Skeletal muscle tissue (tissue), 4 donors: Measurements from ENCODE around the gene ALOX12. TPM values are rescaled to one million over a fixed set of nuclear protein-coding genes. Genes with fewer than 3 reads are reported as not detected.

Experiments used
- H3K27ac ChIP-seq: one replicate; pipeline ENCODE4 v1.7.0; 2013; ENCODE audit warnings: mild to moderate bottlenecking, low read depth, low read length, inconsistent platforms
- H3K27me3 ChIP-seq, 3 donors: one replicate each; pipeline ENCODE4 v1.7.0; 2013; ENCODE audit warnings: low read length in 3 of 3; ENCODE audit not compliant: control insufficient read depth in 3 of 3, insufficient read depth in 3 of 3
- H3K36me3 ChIP-seq, 3 donors: one replicate each; pipeline ENCODE4 v1.7.0; 2013; ENCODE audit warnings: low read length in 3 of 3; ENCODE audit not compliant: control insufficient read depth in 3 of 3, insufficient read depth in 3 of 3
- H3K4me1 ChIP-seq, 3 donors: one replicate each; pipeline ENCODE4 v1.7.0; 2013; ENCODE audit warnings: low read length in 3 of 3, mild to moderate bottlenecking in 3 of 3; ENCODE audit not compliant: control insufficient read depth in 3 of 3, insufficient read depth in 3 of 3
- H3K4me3 ChIP-seq, 3 donors: one replicate each; pipeline ENCODE4 v1.7.0; 2013; ENCODE audit warnings: low read length in 3 of 3
- H3K9ac ChIP-seq, 3 donors: one replicate each; pipeline ENCODE4 v1.7.0; 2013; ENCODE audit warnings: low read length in 3 of 3, mild to moderate bottlenecking in 3 of 3, moderate library complexity in 2 of 3, low read depth in 1 of 3
- H3K9me3 ChIP-seq, 3 donors: one replicate each; pipeline ENCODE4 v1.7.0; 2013; ENCODE audit warnings: low read length in 3 of 3; ENCODE audit not compliant: control insufficient read depth in 3 of 3
- total RNA-seq: library from RNA; depleted of rRNA; stranded (reverse); fragments of >200 nt; gene quantifications from one replicate; pipeline ENCODE4 v1.2.3, GENCODE V29; 2014
- donor health status: Osteomylitis.

ALOX12 gene
- total RNA-seq, 1 donor from 2014 or later: not detected

DNA sequence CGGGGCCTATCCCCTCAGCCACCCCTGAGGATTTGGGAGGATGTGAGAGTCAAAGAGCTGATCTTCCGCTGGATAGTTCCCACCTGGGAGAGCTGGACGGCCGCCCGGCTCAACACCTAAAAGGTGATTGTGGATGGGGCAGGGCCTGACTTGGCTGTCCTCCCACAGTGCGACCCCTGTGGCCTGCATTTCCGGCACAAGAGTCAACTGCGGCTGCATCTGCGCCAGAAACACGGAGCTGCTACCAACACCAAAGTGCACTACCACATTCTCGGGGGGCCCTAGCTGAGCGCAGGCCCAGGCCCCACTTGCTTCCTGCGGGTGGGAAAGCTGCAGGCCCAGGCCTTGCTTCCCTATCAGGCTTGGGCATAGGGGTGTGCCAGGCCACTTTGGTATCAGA lies 31.5 kb downstream of the ALOX12 start:
- Histone ChIP-seq H3K27me3 (peaks cover 10 to 13% (median 12%) of the 10 kb centered on the region in 3 donors), H3K9me3 (no peaks in the 10 kb centered on the region), H3K27ac (no peak overlapping the region), H3K9ac (no peak overlapping the region), H3K36me3 (peaks cover 0 to 2% (median 0%) of the 10 kb centered on the region in 3 donors), H3K4me1 (peaks cover 15 to 16% (median 16%) of the 10 kb centered on the region in 3 donors), H3K4me3 (no peak overlapping the region)

GRCh38 chr17:7029096-7029495 lies 33.2 kb downstream of the ALOX12 start:
- no peak overlapping the region for H3K4me3 ChIP-seq
- H3K27me3 ChIP-seq: peaks cover 0 to under 1% (median 0%) of the 10 kb centered on the region in 3 donors
- H3K36me3 ChIP-seq: peaks cover 0 to 2% (median 0%) of the 10 kb centered on the region in 3 donors
- H3K9ac ChIP-seq: no peak overlapping the region
- peak overlapping the region; percentile 36 for H3K27ac ChIP-seq
- no peaks in the 10 kb centered on the region for H3K9me3 ChIP-seq
- H3K4me1 ChIP-seq: peaks cover 6 to 16% (median 14%) of the 10 kb centered on the region in 3 donors

DNA sequence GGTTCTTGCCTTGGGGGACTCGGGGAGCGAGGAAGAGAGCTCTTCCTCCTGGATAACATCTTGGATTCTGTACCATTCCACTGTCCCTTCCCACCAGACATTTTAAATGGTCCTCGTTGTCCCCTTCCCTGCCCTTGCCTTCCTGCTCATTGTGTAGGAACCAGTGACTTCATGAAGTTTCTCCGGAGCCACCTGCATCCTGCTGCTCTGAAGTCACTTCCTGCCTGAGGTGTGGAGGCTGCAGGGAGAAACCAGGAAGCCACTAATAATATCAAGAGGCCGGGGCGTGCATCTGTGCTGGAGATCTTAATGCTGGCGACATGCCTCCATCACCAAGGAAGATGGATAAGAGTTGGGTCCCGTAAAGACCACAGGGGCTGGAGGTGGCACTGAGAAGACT lies 33.8 kb downstream of the ALOX12 start:
- Histone ChIP-seq H3K9me3 (no peaks in the 10 kb centered on the region), H3K27me3 (peaks cover 0 to 4% (median 0%) of the 10 kb centered on the region in 3 donors), H3K27ac (peak overlapping the region; percentile 36), H3K4me1 (peaks cover 6 to 16% (median 12%) of the 10 kb centered on the region in 3 donors), H3K4me3 (no peak overlapping the region), H3K9ac (no peak overlapping the region), H3K36me3 (peaks cover 0 to 2% (median 0%) of the 10 kb centered on the region in 3 donors)

- H3K36me3 ChIP-seq: no peaks in the 10 kb centered on the region
- peak overlapping the region; percentile 66 to 77 (median 74) for H3K4me3 ChIP-seq
- peak overlapping the region; percentile 57 to 76 (median 62) for H3K9ac ChIP-seq
- peaks cover 0 to 23% (median 15%) of the 10 kb centered on the region in 3 donors for H3K27me3 ChIP-seq
- H3K9me3 ChIP-seq: no peaks in the 10 kb centered on the region
- H3K4me1 ChIP-seq: peaks cover 13 to 19% (median 13%) of the 10 kb centered on the region in 3 donors
- peak overlapping the region; percentile 79 for H3K27ac ChIP-seq
Observed at GRCh38 chr17:7034955-7035590, 39.2 kb downstream of the ALOX12 start.

GRCh38 chr17:7035591-7036368 lies 39.9 kb downstream of the ALOX12 start, which contains the start of gene SLC16A13:
SLC16A13 (plus strand) TSS chr17:7036015; CDS start chr17:7036383, 368 bp downstream.
- Histone ChIP-seq H3K4me1 (peaks cover 13 to 19% (median 13%) of the 10 kb centered on the region in 3 donors), H3K27ac (peak within 1 kb of the TSS; percentile 79), H3K36me3 (no peaks in the 10 kb centered on the region), H3K9me3 (no peaks in the 10 kb centered on the region), H3K9ac (peak within 1 kb of the TSS; percentile 57 to 76 (median 62)), H3K27me3 (peaks cover 0 to 23% (median 15%) of the 10 kb centered on the region in 3 donors), H3K4me3 (peak within 1 kb of the TSS; percentile 66 to 77 (median 74))

DNA sequence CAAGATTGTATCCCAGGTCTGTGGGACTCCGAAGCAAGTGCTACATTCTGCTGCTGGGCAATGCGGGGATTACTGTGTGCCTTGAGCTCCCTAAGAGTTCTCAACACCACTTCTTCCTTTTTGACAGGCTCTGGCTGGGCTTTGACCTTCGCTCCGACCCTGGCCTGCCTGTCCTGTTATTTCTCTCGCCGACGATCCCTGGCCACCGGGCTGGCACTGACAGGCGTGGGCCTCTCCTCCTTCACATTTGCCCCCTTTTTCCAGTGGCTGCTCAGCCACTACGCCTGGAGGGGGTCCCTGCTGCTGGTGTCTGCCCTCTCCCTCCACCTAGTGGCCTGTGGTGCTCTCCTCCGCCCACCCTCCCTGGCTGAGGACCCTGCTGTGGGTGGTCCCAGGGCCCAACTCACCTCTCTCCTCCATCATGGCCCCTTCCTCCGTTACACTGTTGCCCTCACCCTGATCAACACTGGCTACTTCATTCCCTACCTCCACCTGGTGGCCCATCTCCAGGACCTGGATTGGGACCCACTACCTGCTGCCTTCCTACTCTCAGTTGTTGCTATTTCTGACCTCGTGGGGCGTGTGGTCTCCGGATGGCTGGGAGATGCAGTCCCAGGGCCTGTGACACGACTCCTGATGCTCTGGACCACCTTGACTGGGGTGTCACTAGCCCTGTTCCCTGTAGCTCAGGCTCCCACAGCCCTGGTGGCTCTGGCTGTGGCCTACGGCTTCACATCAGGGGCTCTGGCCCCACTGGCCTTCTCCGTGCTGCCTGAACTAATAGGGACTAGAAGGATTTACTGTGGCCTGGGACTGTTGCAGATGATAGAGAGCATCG lies 42.4 kb downstream of the ALOX12 start:
- H3K27me3 ChIP-seq: peaks cover 17 to 35% (median 22%) of the 10 kb centered on the region in 3 donors
- no peak overlapping the region for H3K27ac ChIP-seq
- peaks cover 13 to 25% (median 18%) of the 10 kb centered on the region in 3 donors for H3K4me1 ChIP-seq
- no peaks in the 10 kb centered on the region for H3K9me3 ChIP-seq
- no peaks in the 10 kb centered on the region for H3K36me3 ChIP-seq
- no peak overlapping the region for H3K4me3 ChIP-seq
- H3K9ac ChIP-seq: no peak overlapping the region

- Histone ChIP-seq H3K4me3 (no peak overlapping the region), H3K27ac (no peak overlapping the region), H3K36me3 (no peaks in the 10 kb centered on the region), H3K4me1 (peaks cover 16 to 33% (median 25%) of the 10 kb centered on the region in 3 donors), H3K27me3 (peaks cover 28 to 40% (median 32%) of the 10 kb centered on the region in 3 donors), H3K9me3 (no peaks in the 10 kb centered on the region), H3K9ac (no peak overlapping the region)
Observed at GRCh38 chr17:7039832-7040231, 44.0 kb downstream of the ALOX12 start.

GRCh38 chr17:7041607-7042500 lies 46.0 kb downstream of the ALOX12 start:
- Histone ChIP-seq H3K9ac (no peak overlapping the region), H3K27ac (no peak overlapping the region)

More at GRCh38 chr17:7041607-7042500, 46.0 kb downstream of the ALOX12 start:
- H3K4me3 ChIP-seq: no peak overlapping the region
- H3K9me3 ChIP-seq: no peaks in the 10 kb centered on the region
- peaks cover 20 to 28% (median 27%) of the 10 kb centered on the region in 3 donors for H3K27me3 ChIP-seq
- H3K4me1 ChIP-seq: peaks cover 13 to 20% (median 15%) of the 10 kb centered on the region in 3 donors
- no peaks in the 10 kb centered on the region for H3K36me3 ChIP-seq
